ENCODE data around the gene BAHCC1. TPM values are rescaled to one million over a fixed set of nuclear protein-coding genes. Genes with fewer than 3 reads are reported as not detected.

The BAHCC1 gene
- total and polyA plus RNA-seq, 9 of the 15 experiments (the other 6 are each of a cell fraction or from before 2014, with no cell fraction given) = 0.14 to 26.9 (median 5.0) TPM

- TF ChIP-seq SIX5 (IDR thresholded peaks at IDR 0.05; ENCODE audit: borderline replicate concordance in 1 of 2, insufficient read depth in 1 of 2, low read depth in 1 of 2, low read length in 2 of 2) (no peak), GABPB1 (CRISPR knock-in tag; IDR thresholded peaks at IDR 0.05) (no peak), ASH1L (IDR thresholded peaks at IDR 0.05; ENCODE audit: borderline replicate concordance, low read depth, partially characterized antibody) (no peak), CBX3 (IDR thresholded peaks at IDR 0.05; ENCODE audit: borderline replicate concordance in 1 of 2, low read length in 2 of 2) (no peak), CHAMP1 (IDR thresholded peaks at IDR 0.05) (no peak), CREM (IDR thresholded peaks at IDR 0.05; ENCODE audit: low read depth) (no peak), CTBP1 (IDR thresholded peaks at IDR 0.05; ENCODE audit: borderline replicate concordance) (no peak), XRCC5 (IDR thresholded peaks at IDR 0.05; ENCODE audit: low read depth, low read length) (no peak), ZNF75A (CRISPR knock-in tag; IDR thresholded peaks at IDR 0.05) (no peak), ZNF57 (CRISPR knock-in tag; IDR thresholded peaks at IDR 0.05) (no peak)
- TF ChIP-seq, protein P1, sequence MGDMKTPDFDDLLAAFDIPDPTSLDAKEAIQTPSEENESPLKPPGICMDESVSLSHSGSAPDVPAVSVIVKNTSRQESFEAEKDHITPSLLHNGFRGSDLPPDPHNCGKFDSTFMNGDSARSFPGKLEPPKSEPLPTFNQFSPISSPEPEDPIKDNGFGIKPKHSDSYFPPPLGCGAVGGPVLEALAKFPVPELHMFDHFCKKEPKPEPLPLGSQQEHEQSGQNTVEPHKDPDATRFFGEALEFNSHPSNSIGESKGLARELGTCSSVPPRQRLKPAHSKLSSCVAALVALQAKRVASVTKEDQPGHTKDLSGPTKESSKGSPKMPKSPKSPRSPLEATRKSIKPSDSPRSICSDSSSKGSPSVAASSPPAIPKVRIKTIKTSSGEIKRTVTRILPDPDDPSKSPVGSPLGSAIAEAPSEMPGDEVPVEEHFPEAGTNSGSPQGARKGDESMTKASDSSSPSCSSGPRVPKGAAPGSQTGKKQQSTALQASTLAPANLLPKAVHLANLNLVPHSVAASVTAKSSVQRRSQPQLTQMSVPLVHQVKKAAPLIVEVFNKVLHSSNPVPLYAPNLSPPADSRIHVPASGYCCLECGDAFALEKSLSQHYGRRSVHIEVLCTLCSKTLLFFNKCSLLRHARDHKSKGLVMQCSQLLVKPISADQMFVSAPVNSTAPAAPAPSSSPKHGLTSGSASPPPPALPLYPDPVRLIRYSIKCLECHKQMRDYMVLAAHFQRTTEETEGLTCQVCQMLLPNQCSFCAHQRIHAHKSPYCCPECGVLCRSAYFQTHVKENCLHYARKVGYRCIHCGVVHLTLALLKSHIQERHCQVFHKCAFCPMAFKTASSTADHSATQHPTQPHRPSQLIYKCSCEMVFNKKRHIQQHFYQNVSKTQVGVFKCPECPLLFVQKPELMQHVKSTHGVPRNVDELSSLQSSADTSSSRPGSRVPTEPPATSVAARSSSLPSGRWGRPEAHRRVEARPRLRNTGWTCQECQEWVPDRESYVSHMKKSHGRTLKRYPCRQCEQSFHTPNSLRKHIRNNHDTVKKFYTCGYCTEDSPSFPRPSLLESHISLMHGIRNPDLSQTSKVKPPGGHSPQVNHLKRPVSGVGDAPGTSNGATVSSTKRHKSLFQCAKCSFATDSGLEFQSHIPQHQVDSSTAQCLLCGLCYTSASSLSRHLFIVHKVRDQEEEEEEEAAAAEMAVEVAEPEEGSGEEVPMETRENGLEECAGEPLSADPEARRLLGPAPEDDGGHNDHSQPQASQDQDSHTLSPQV (IDR thresholded peaks at IDR 0.05) = no peak
- TF ChIP-seq, protein P2, sequence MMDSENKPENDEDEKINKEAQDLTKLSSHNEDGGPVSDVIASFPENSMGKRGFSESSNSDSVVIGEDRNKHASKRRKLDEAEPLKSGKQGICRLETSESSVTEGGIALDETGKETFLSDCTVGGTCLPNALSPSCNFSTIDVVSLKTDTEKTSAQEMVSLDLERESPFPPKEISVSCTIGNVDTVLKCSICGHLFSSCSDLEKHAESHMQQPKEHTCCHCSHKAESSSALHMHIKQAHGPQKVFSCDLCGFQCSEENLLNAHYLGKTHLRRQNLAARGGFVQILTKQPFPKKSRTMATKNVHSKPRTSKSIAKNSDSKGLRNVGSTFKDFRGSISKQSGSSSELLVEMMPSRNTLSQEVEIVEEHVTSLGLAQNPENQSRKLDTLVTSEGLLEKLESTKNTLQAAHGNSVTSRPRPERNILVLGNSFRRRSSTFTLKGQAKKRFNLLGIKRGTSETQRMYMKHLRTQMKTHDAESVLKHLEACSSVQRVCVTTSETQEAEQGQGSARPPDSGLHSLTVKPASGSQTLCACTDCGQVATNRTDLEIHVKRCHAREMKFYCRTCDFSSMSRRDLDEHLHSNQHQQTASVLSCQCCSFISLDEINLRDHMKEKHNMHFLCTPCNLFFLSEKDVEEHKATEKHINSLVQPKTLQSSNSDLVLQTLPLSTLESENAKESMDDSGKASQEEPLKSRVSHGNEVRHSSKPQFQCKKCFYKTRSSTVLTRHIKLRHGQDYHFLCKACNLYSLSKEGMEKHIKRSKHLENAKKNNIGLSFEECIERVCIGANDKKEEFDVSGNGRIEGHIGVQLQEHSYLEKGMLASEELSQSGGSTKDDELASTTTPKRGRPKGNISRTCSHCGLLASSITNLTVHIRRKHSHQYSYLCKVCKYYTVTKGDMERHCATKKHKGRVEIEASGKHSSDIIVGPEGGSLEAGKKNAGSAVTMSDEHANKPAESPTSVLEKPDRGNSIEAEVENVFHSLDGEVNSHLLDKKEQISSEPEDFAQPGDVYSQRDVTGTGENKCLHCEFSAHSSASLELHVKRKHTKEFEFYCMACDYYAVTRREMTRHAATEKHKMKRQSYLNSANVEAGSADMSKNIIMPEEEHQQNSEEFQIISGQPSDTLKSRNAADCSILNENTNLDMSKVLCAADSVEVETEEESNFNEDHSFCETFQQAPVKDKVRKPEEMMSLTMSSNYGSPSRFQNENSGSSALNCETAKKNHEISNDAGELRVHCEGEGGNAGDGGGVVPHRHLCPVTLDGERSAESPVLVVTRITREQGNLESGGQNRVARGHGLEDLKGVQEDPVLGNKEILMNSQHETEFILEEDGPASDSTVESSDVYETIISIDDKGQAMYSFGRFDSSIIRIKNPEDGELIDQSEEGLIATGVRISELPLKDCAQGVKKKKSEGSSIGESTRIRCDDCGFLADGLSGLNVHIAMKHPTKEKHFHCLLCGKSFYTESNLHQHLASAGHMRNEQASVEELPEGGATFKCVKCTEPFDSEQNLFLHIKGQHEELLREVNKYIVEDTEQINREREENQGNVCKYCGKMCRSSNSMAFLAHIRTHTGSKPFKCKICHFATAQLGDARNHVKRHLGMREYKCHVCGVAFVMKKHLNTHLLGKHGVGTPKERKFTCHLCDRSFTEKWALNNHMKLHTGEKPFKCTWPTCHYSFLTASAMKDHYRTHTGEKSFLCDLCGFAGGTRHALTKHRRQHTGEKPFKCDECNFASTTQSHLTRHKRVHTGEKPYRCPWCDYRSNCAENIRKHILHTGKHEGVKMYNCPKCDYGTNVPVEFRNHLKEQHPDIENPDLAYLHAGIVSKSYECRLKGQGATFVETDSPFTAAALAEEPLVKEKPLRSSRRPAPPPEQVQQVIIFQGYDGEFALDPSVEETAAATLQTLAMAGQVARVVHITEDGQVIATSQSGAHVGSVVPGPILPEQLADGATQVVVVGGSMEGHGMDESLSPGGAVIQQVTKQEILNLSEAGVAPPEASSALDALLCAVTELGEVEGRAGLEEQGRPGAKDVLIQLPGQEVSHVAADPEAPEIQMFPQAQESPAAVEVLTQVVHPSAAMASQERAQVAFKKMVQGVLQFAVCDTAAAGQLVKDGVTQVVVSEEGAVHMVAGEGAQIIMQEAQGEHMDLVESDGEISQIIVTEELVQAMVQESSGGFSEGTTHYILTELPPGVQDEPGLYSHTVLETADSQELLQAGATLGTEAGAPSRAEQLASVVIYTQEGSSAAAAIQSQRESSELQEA (IDR thresholded peaks at IDR 0.05; ENCODE audit: low read depth) = no peak
Observed at GRCh38 chr17:81513753-81514488, 118.7 kb downstream of the BAHCC1 start (continued).
